Neutrophil (primary cell): Measurements from ENCODE around the gene DENND1C.

Source experiments
- H3K27ac ChIP-seq: fragments of 200-600 bp; sonication (generic); 2 replicates; pipeline ENCODE4 v1.5.1; 2016; ENCODE audit warnings: mild to moderate bottlenecking, moderate library complexity
- H3K27me3 ChIP-seq: fragments of 200-600 bp; sonication (generic); 2 replicates; pipeline ENCODE4 v1.6.0; 2016; ENCODE audit warnings: mild to moderate bottlenecking
- H3K36me3 ChIP-seq: fragments of 200-600 bp; sonication (generic); 2 replicates; pipeline ENCODE4 v1.5.1; 2017
- H3K4me1 ChIP-seq, 2 experiments: fragments of 200-600 bp in 1 of 2; sonication (generic) in 1 of 2; 1 replicate in 1 of 2; 2 replicates in 1 of 2; pipeline versions ENCODE4 v1.5.1 to v1.6.1; 2013 to 2016; ENCODE audit warnings: low read depth in 1 of 2, low read length in 1 of 2, mild to moderate bottlenecking in 1 of 2, moderate library complexity in 1 of 2; ENCODE audit not compliant: control insufficient read depth in 1 of 2, insufficient read depth in 1 of 2
- H3K4me3 ChIP-seq, 2 experiments: fragments of 200-600 bp in 1 of 2; sonication (generic) in 1 of 2; 1 replicate in 1 of 2; 2 replicates in 1 of 2; pipeline ENCODE4 v1.5.1; 2013 to 2016; ENCODE audit warnings: low read depth in 1 of 2, low read length in 1 of 2, mild to moderate bottlenecking in 1 of 2, moderate library complexity in 1 of 2
- H3K9me3 ChIP-seq: fragments of 200-600 bp; sonication (generic); 2 replicates; pipeline ENCODE4 v1.5.1; 2016
- CTCF ChIP-seq: fragments of 200-600 bp; sonication (generic); IDR thresholded peaks from 2 replicates; pipeline ENCODE4 v1.5.1; 2016; ENCODE audit warnings: antibody characterized with exemption

The DENND1C gene

GRCh38 chr19:6480848-6481415 is 655 bp downstream of the DENND1C start:
- H3K27ac ChIP-seq, result peak overlapping the region; percentile 91

GRCh38 chr19:6479836-6480398 is 1.7 kb downstream of the DENND1C start:
- Histone ChIP-seq H3K27ac (no peak overlapping the region), H3K27me3 (no peaks in the 10 kb centered on the region), H3K36me3 (peaks cover 42% of the 10 kb centered on the region), H3K4me3 (no peak overlapping the region), H3K4me1 (peaks cover 19 to 21% of the 10 kb centered on the region in 2 experiments), H3K9me3 (no peaks in the 10 kb centered on the region)
- TF ChIP-seq CTCF, result no peak

More at GRCh38 chr19:6480848-6481415, 655 bp downstream of the DENND1C start:
- Histone ChIP-seq H3K36me3 (peaks cover 31% of the 10 kb centered on the region), H3K9me3 (no peaks in the 10 kb centered on the region), H3K4me3 (peak overlapping the region; percentile 69 to 91), H3K27me3 (no peaks in the 10 kb centered on the region), H3K4me1 (peaks cover 19 to 21% of the 10 kb centered on the region in 2 experiments)
- no peak for TF ChIP-seq CTCF

- H3K27me3 ChIP-seq, result no peaks in the 10 kb centered on the region
- H3K9me3 ChIP-seq, result no peaks in the 10 kb centered on the region
- no peak overlapping the region for H3K4me3 ChIP-seq
- peaks cover 53% of the 10 kb centered on the region for H3K36me3 ChIP-seq
- TF ChIP-seq CTCF, result no peak
- no peak overlapping the region for H3K27ac ChIP-seq
- H3K4me1 ChIP-seq, result peaks cover 19 to 21% of the 10 kb centered on the region in 2 experiments
Observed at GRCh38 chr19:6478815-6479214, 2.8 kb downstream of the DENND1C start.

DNA sequence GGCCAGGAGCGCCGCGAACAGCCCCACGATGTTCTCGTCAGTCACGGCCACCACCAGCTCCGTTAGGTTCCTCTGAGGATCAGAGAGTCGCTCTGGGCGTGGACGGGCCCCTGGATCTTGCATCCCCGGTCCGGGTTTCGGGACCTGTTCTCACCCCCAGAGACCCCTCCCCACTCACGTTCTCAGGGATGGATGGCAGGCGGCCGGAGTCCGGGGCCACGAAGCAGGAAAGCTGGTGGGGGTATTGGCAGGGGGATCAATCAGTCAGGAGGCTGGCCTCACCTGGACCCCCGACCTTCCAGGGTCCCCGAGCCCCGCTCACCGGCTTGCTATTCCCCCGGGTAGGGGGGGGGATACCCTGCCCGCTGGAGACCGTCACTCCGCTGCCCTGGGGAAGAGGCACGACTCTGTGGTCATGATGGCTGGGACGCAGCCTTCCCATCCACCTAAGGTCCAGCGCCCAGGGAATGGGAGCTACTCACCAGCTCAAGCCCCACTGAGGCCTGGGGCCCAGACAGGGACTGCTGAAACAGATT is 4.6 kb downstream of the DENND1C start:
- no peak overlapping the region for H3K4me3 ChIP-seq
- H3K9me3 ChIP-seq, result no peaks in the 10 kb centered on the region
- no peak for TF ChIP-seq CTCF
- H3K27me3 ChIP-seq, result no peaks in the 10 kb centered on the region
- peaks cover 71% of the 10 kb centered on the region for H3K36me3 ChIP-seq
- peaks cover 16% of the 10 kb centered on the region in 2 experiments for H3K4me1 ChIP-seq
- H3K27ac ChIP-seq, result no peak overlapping the region

GRCh38 chr19:6476155-6476895 is 5.3 kb downstream of the DENND1C start:
- Histone ChIP-seq H3K9me3 (no peaks in the 10 kb centered on the region), H3K27ac (no peak overlapping the region), H3K4me1 (peaks cover 12 to 13% of the 10 kb centered on the region in 2 experiments), H3K4me3 (no peak overlapping the region), H3K27me3 (no peaks in the 10 kb centered on the region), H3K36me3 (peaks cover 78% of the 10 kb centered on the region)
- no peak for TF ChIP-seq CTCF
